NCI-H526 treated with DMSO at 0.1 percent for 48 hours (cell line): ENCODE measurements around the gene SPPL3.
"Not testable (repeated sequence)": the region's sequence is repeated elsewhere in the genome, so short reads cannot be mapped to it uniquely, and the experiment has no call there.

Source experiments
- DNase-seq: peaks from one replicate; lab custom pipeline; 2025; lab: John Stamatoyannopoulos, UW

SPPL3 gene

DNA sequence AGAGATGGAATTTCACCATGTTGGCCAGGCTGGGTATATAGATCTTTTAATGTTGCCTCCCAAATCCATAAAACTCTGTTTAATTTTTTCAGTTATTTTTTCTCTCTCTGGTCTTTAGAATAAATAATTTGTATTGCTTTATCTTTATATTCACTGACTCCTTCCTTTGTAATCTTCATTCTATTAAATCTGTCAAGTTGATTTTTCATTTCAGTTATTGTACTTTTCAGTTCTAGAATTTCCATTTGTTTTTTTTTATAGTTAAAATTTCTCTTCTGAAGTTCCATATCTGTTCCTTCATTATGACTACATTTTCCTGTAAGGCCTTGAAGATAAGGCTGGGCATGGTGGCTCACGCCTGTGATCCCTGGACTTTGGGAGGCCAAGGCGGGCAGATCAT, 13.6 kb upstream of the SPPL3 start:
- DNase-seq: no peak

- no peak for DNase-seq
Measured at GRCh38 chr12:120916561-120916960, 12.4 kb upstream of the SPPL3 start.

GRCh38 chr12:120914794-120915193, 10.6 kb upstream of the SPPL3 start:
- DNase-seq: no peak

DNA sequence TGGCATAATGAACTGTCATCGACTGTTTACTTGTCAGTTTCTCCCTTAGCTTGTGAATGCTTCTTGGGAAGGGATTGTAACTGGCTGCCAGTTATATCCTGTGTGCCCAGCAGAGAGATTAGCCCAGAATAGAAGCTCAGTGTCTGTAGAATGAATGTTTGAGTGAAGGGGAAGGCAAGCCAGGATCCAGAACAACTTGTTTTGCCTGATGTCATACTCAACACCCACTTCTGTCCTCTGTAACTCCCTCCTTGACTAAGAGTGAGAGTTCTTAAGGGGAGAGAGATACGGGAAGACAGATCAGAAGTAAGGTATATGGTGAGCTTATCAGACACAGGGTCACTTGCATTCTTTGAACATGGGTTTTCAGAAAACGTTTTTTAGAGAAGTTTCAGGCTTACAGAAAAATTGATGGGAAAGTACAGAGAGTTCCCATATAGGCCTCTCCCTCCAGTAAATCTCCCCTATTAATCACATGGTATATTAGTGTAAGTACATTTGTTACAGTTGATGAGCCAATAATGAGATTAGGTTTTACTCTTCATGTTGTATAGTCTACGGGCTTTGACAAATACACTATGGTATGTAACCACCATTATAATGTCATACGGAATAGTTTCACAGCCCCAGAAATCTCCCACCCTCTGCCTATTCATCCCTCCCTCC, 5.6 kb upstream of the SPPL3 start:
- DNase-seq: no peak

DNA sequence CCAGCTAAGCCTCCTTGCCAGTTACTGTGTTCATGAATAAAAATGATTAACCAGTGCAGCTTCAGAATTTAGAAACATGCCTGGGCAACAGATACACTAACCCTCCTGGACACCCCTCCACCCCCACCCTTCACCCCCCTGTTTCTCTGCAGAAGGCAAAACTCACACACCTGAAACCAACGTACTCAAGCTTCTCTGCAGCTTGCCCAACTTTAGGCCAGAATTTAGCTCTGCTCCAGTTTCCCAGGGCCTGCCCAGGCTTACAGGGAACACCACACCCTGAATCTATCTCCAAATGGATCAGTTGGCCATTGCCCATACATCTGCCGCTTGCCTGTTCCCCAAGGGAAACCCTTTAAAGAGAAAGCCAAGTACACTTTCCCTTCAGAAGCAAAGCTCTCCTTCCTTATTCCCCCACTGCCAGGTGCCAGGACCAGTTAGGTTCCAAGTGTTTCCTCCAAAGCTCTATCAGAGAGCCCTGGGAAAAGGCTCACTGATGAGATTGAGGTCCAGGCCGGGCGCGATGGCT, 1.8 kb upstream of the SPPL3 start:
- no peak for DNase-seq

DNA sequence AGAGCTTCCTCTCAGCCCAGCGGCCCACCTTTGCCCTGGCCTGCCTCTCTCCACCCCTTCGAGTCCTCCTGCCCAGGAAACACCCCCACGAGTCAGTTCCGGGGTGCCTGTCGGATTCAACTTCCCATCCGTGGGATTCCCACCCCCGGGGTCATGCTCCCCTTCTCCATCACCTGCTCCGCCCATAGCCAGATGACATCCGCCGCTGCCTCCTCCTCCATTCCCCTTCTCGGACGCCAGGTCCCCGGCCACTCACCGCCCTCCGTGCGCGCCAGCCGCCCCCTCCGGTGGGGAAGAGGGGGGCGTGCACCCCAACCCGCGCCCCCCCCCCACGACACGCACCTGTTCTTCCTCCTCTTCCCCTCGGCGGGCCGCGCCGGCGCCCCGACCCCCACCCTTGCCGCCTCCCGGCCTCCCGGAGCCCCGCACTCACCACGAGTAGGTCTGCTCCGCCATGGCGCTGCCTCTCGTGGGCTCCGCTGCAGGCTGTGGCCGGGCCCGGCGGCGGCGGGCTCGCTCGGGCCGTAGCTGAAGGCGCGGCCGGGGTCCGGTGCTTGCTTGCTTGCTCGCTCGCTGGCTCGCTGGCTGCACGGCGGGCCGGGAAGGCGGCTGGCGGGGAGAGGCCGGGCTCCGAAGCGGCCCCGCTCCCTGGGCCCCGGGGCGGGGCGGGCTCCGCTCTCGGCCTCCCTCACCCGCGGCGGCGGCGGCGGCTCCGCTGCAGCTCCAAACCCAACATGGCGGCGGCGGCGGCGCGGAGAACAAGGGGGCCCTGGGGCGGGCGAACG, 554 bp downstream of the SPPL3 start:
- no peak for DNase-seq

DNA sequence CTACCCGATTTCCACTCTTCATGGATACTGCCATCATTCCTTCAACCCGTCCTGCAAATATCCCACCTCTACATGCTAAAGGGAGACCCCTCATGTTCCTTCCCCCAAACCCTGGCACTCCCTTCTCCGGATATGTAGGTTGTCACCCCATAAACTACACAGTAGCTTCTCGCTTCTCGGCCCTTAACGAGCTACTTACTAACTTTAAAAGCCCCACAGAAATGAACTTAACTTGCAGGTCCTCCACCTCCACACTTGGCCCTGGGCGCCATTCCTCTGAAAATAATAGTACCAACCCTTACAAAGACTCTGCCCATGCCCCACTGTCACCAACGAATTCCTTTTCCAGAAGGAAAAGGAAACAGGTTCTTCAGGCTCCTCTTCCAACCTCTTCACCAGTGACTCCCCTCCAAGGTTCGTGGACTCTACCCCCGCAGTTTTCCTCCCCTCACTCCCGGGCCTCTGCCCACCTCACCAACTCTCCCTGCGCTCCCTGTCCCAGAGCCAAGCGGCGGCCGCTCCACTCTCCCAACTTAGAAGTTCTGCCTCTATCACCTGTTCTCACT, 1.2 kb downstream of the SPPL3 start:
- DNase-seq: no peak

- no peak for DNase-seq
Measured at GRCh38 chr12:120901818-120902217, 2.3 kb downstream of the SPPL3 start.

GRCh38 chr12:120901101-120901500, 3.1 kb downstream of the SPPL3 start:
- DNase-seq: not testable (repeated sequence)

DNA sequence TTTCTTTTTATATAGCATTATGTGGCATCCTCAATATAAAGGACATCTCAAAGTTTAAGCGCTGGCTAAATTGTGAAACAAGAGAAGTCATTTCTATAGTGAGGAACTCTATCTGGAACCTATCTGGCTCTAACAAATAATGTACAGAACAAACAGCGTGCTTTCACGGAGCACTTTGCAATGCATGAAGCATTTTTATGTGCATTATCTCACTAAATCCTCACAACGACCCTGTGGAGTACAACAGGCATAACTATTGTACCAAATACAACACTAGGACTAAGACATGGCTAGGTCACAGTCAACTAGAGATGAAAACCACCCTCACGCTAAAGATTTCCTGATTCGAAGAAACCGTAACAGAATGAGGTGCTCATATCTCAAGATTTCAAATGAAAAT, 8.6 kb downstream of the SPPL3 start:
- no peak for DNase-seq

GRCh38 chr12:120892265-120892664, 11.9 kb downstream of the SPPL3 start:
- no peak for DNase-seq

DNA sequence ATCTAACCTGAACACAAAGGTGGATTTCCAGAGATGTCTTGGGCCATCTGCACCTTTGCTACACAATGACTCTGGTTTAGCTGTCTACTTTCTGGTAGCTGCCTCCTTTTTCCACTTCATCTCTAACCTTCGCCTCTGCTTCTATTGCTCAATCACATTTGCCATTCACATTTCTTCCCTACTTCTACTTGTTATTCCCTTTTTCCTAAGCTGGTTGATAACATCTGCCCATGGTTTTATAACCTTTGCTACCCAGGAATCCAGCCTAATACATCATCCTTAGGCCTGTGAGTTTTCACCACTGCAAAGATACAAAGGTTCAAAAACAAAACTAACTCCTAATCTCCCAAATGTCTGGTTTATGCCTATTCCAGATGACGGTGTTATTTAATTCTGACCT, 13.2 kb downstream of the SPPL3 start:
- DNase-seq: no peak

DNA sequence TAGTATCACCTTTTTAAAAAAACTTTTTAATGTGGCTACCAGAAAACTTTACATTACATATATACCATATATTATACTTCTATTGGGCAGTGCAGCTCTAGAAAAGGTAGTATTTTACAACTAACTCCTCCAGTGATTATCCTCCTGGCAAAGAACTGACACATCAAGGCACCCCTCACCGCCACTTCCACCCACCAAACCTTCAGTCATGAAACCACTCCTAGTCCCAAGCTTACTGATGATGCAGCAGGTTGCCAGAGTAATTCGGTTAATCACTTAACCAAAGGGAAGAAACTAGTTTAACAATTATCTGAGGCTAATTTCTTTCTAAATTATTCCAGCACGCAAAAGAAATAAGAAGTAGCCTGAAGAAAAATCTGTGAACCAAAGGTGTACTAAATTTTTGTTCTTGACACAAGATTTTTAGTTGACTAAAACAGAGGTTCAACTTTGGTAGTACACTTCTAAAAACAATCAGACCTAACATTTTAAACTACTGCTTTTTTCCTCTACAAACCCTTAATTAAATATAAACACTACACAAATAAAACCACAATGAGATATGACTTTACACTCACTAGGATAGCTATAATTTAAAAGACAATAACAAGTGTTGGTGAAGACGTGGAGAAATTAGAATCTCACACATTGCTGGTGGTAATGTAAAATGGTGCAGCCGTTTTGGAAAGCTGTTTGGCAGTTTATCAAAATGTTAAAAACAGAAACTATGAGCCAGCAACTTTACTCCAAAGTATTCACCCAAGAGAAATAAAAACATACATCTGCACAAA, 16.7 kb downstream of the SPPL3 start:
- no peak for DNase-seq

GRCh38 chr12:120886199-120887018, 17.7 kb downstream of the SPPL3 start:
- no peak for DNase-seq

GRCh38 chr12:120885521-120885920, 18.6 kb downstream of the SPPL3 start:
- no peak for DNase-seq

- DNase-seq: no peak
Measured at GRCh38 chr12:120884644-120885043, 19.5 kb downstream of the SPPL3 start.

DNA sequence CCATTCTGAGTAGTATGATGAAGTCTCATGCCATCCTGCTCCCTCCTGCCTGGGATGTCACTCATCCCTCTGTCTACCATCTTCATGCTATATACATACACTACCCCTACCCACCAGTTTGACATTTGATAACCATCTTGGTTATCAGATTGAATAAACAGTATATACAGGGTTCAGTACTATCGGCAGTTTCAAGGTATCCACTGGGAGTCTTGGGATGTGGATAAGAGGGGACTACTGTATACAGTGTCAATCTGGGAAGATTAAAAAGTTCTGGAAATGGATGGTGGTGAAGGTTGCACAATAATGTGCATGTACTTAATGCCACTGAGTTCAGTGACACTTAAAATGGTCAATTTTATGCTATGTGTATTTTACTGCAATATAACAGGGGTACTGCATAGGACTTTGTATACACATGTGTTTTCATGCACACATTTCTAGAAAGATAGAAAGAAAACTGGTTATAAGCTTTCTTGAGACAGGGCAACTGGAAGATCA, 22.1 kb downstream of the SPPL3 start:
- no peak for DNase-seq

- no peak for DNase-seq
Measured at GRCh38 chr12:120879718-120880300, 24.3 kb downstream of the SPPL3 start.

DNA sequence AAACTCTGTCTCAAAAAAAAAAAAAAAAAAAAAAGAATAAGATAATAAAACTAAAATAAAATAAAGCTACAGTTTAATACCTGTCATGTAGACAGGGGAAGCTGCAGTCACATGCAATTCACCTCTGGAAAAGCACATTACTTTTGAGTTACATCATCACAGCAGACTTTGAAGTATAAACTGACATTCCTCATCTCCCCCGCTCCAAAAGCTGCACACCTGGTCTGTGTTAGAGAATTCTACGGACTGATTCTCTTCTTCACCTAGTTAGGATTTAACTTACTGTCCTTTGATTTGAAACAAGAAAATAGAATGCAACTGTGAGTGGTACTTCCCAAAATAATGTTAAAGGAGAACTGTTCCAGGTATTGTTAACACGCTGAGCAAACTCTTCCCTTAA, 25.1 kb downstream of the SPPL3 start:
- DNase-seq: no peak

GRCh38 chr12:120874547-120875245, 29.5 kb downstream of the SPPL3 start:
- DNase-seq: no peak
